HK-2 (cell line): ENCODE measurements around the gene ROR1.

Experiments used
- DNase-seq: peaks from one replicate; pipeline ENCODE4 v3.0.0-alpha.2; 2018; ENCODE audit not compliant: unreplicated experiment

Gene ROR1

GRCh38 chr1:63913533-63913932, 139.7 kb downstream of the ROR1 start:
- DNase-seq = no peak

- no peak for DNase-seq
Observed at GRCh38 chr1:63914241-63914640, 140.4 kb downstream of the ROR1 start.

- DNase-seq = no peak
Observed at GRCh38 chr1:63914706-63915105, 140.9 kb downstream of the ROR1 start.

GRCh38 chr1:63915121-63915520, 141.3 kb downstream of the ROR1 start:
- DNase-seq = no peak

- DNase-seq = no peak
Observed at GRCh38 chr1:63916485-63917360, 142.9 kb downstream of the ROR1 start.

- no peak for DNase-seq
Observed at GRCh38 chr1:63917571-63918417, 144.0 kb downstream of the ROR1 start.

- no peak for DNase-seq
Observed at GRCh38 chr1:63918418-63918945, 144.7 kb downstream of the ROR1 start.

- peak; percentile 72 for DNase-seq
Observed at GRCh38 chr1:63920154-63921117, 146.6 kb downstream of the ROR1 start.

- DNase-seq = no peak
Observed at GRCh38 chr1:63921359-63921758, 147.5 kb downstream of the ROR1 start.

- no peak for DNase-seq
Observed at GRCh38 chr1:63921802-63922201, 148.0 kb downstream of the ROR1 start.

GRCh38 chr1:63922848-63923247, 149.0 kb downstream of the ROR1 start:
- no peak for DNase-seq

GRCh38 chr1:63923302-63923701, 149.5 kb downstream of the ROR1 start:
- no peak for DNase-seq

GRCh38 chr1:63924600-63924999, 150.8 kb downstream of the ROR1 start:
- no peak for DNase-seq

GRCh38 chr1:63928186-63929105, 154.6 kb downstream of the ROR1 start:
- DNase-seq = no peak

- no peak for DNase-seq
Observed at GRCh38 chr1:63929106-63929478, 155.3 kb downstream of the ROR1 start.

GRCh38 chr1:63931468-63931867, 157.7 kb downstream of the ROR1 start:
- no peak for DNase-seq

GRCh38 chr1:63934697-63935096, 160.9 kb downstream of the ROR1 start:
- DNase-seq = no peak

GRCh38 chr1:63935143-63935542, 161.3 kb downstream of the ROR1 start:
- DNase-seq = no peak

- no peak for DNase-seq
Observed at GRCh38 chr1:63935553-63935952, 161.7 kb downstream of the ROR1 start.

GRCh38 chr1:63936276-63936675, 162.5 kb downstream of the ROR1 start:
- DNase-seq = no peak
